ENCODE results near the gene FEV.

- TF ChIP-seq CTCF (IDR thresholded peaks at IDR 0.05; ENCODE audit: low read length) (no peak), EZH2 (optimal IDR thresholded peaks at IDR 0.05; ENCODE audit: low read depth, low read length) (no peak)
Observed at GRCh38 chr2:219028141-219028540, 43.2 kb upstream of the FEV start.
